HepG2 (cell line): ENCODE measurements around the gene SSH3. TPM values are rescaled to one million over a fixed set of nuclear protein-coding genes. Genes with fewer than 3 reads are reported as not detected.

ENCODE experiments used
- BCL3 ChIP-seq: sonication (generic); formaldehyde crosslinking; IDR thresholded peaks from 2 replicates; pipeline ENCODE4 v1.5.1; 2020; ENCODE audit warnings: mild to moderate bottlenecking, missing genetic modification reagents, moderate library complexity
- FOXC1 ChIP-seq: sonication (generic); formaldehyde crosslinking; IDR thresholded peaks from 2 replicates; pipeline ENCODE4 v1.8.0; 2022; ENCODE audit warnings: mild to moderate bottlenecking, missing genetic modification reagents, borderline replicate concordance
- GFI1 ChIP-seq: sonication (generic); formaldehyde crosslinking; IDR thresholded peaks from 2 replicates; pipeline ENCODE4 v1.5.0; 2020; ENCODE audit warnings: missing genetic modification reagents, mild to moderate bottlenecking, borderline replicate concordance
- MBD4 ChIP-seq: IDR thresholded peaks from 2 replicates; pipeline ENCODE4 v1.6.1; 2012; ENCODE audit warnings: low read length, inconsistent platforms, borderline replicate concordance
- MEF2D ChIP-seq: sonication (generic); formaldehyde crosslinking; IDR thresholded peaks from 2 replicates; pipeline ENCODE4 v1.5.1; 2020; ENCODE audit warnings: mild to moderate bottlenecking, missing genetic modification reagents
- MIER2 ChIP-seq: IDR thresholded peaks from 2 replicates; pipeline ENCODE4 v1.6.1; 2016; ENCODE audit warnings: missing biosample characterization, missing genetic modification reagents
- MLX ChIP-seq: IDR thresholded peaks from 2 replicates; pipeline ENCODE4 v1.6.1; 2016
- MXI1 ChIP-seq: IDR thresholded peaks from 3 replicates; pipeline ENCODE4 v1.6.1; 2012; ENCODE audit warnings: low read depth, low read length, inconsistent platforms, borderline replicate concordance
- NCOA5 ChIP-seq: sonication (generic); formaldehyde crosslinking; IDR thresholded peaks from 2 replicates; pipeline ENCODE4 v1.4.0; 2020; ENCODE audit warnings: missing genetic modification reagents
- PHF21A ChIP-seq: sonication (generic); formaldehyde crosslinking; IDR thresholded peaks from 2 replicates; pipeline ENCODE4 v1.5.0; 2020; ENCODE audit warnings: mild to moderate bottlenecking, missing genetic modification reagents
- TFE3 ChIP-seq: IDR thresholded peaks from 2 replicates; pipeline ENCODE4 v1.6.1; 2016
- ZNF556 ChIP-seq: sonication (generic); formaldehyde crosslinking; IDR thresholded peaks from 2 replicates; pipeline ENCODE4 v1.4.0; 2020; ENCODE audit warnings: mild to moderate bottlenecking, missing genetic modification reagents, borderline replicate concordance
- polyA plus RNA-seq, 8 experiments: library from polyadenylated mRNA; depleted of rRNA in 3 of 8; stranded (reverse) in 7 of 8; unstranded in 1 of 8; fragments of >200 nt; fragmentation: Illumina TruSeq in 4 of 8; extraction: Trizol in 4 of 8; gene quantifications; 2 replicates each; pipeline versions ENCODE4 v1.2.1 to v1.2.3, GENCODE V29; 2011 to 2016; ENCODE audit warnings: low read depth in 4 of 8, missing spikeins in 1 of 8, mixed read lengths in 1 of 8; ENCODE audit not compliant: insufficient read depth in 1 of 8
- total RNA-seq, 5 experiments: library from RNA; depleted of rRNA; stranded (reverse); fragments of >200 nt; fragmentation: Illumina TruSeq; extraction: Trizol; gene quantifications; 2 replicates each; pipeline ENCODE4 v1.2.3, GENCODE V29; 2016; ENCODE audit warnings: low read depth in 1 of 5
- TF ChIP-seq, protein P1 (sequence below): sonication (generic); formaldehyde crosslinking; IDR thresholded peaks from 2 replicates; pipeline ENCODE4 v1.5.0; 2020; ENCODE audit warnings: mild to moderate bottlenecking, missing genetic modification reagents, borderline replicate concordance
- TF ChIP-seq, protein P2 (sequence below): sonication (generic); formaldehyde crosslinking; IDR thresholded peaks from 2 replicates; pipeline ENCODE4 v1.4.0; 2020; ENCODE audit warnings: missing genetic modification reagents
- TF ChIP-seq, protein P3 (sequence below): sonication (generic); formaldehyde crosslinking; IDR thresholded peaks from 2 replicates; pipeline ENCODE4 v1.4.0; 2020; ENCODE audit warnings: missing genetic modification reagents

SSH3 gene
- total and polyA plus RNA-seq, 2 of the 13 experiments (the other 11 are each of a cell fraction or from before 2014, with no cell fraction given): 12.4 to 18.8 TPM

GRCh38 chr11:67288452-67289225 lies 14.7 kb upstream of the SSH3 start (continued):
- TF ChIP-seq, protein P1, sequence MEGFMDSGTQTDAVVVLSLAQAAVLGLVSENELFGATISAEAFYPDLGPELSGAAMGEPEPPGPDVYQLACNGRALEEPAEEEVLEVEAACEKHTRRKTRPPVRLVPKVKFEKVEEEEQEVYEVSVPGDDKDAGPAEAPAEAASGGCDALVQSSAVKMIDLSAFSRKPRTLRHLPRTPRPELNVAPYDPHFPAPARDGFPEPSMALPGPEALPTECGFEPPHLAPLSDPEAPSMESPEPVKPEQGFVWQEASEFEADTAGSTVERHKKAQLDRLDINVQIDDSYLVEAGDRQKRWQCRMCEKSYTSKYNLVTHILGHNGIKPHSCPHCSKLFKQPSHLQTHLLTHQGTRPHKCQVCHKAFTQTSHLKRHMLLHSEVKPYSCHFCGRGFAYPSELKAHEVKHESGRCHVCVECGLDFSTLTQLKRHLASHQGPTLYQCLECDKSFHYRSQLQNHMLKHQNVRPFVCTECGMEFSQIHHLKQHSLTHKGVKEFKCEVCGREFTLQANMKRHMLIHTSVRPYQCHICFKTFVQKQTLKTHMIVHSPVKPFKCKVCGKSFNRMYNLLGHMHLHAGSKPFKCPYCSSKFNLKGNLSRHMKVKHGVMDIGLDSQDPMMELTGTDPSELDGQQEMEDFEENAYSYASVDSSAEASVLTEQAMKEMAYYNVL: peak; percentile 57; the same call in 1 of the 2 replicates
- TF ChIP-seq MEF2D (no peak), TFE3 (CRISPR knock-in tag) (peak; percentile 39; the same call in 1 of the 2 replicates), NCOA5 (no peak; the same call in none of the 2 replicates), MLX (CRISPR knock-in tag) (peak; percentile 36), GFI1 (CRISPR knock-in tag) (peak; percentile 65), ZNF556 (CRISPR knock-in tag) (peak; percentile 64; the same call in 1 of the 2 replicates), FOXC1 (CRISPR knock-in tag) (peak; percentile 81; the same call in 1 of the 2 replicates), BCL3 (CRISPR knock-in tag) (peak; percentile 78; the same call in 1 of the 2 replicates), MIER2 (CRISPR knock-in tag) (no peak; the same call in 1 of the 2 replicates), MBD4 (no peak), MXI1 (peak; percentile 66; the same call in 2 of the 3 replicates), PHF21A (peak; percentile 62)
- TF ChIP-seq, protein P2, sequence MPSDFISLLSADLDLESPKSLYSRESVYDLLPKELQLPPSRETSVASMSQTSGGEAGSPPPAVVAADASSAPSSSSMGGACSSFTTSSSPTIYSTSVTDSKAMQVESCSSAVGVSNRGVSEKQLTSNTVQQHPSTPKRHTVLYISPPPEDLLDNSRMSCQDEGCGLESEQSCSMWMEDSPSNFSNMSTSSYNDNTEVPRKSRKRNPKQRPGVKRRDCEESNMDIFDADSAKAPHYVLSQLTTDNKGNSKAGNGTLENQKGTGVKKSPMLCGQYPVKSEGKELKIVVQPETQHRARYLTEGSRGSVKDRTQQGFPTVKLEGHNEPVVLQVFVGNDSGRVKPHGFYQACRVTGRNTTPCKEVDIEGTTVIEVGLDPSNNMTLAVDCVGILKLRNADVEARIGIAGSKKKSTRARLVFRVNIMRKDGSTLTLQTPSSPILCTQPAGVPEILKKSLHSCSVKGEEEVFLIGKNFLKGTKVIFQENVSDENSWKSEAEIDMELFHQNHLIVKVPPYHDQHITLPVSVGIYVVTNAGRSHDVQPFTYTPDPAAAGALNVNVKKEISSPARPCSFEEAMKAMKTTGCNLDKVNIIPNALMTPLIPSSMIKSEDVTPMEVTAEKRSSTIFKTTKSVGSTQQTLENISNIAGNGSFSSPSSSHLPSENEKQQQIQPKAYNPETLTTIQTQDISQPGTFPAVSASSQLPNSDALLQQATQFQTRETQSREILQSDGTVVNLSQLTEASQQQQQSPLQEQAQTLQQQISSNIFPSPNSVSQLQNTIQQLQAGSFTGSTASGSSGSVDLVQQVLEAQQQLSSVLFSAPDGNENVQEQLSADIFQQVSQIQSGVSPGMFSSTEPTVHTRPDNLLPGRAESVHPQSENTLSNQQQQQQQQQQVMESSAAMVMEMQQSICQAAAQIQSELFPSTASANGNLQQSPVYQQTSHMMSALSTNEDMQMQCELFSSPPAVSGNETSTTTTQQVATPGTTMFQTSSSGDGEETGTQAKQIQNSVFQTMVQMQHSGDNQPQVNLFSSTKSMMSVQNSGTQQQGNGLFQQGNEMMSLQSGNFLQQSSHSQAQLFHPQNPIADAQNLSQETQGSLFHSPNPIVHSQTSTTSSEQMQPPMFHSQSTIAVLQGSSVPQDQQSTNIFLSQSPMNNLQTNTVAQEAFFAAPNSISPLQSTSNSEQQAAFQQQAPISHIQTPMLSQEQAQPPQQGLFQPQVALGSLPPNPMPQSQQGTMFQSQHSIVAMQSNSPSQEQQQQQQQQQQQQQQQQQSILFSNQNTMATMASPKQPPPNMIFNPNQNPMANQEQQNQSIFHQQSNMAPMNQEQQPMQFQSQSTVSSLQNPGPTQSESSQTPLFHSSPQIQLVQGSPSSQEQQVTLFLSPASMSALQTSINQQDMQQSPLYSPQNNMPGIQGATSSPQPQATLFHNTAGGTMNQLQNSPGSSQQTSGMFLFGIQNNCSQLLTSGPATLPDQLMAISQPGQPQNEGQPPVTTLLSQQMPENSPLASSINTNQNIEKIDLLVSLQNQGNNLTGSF (CRISPR knock-in tag): peak; percentile 9; the same call in 1 of the 2 replicates
- TF ChIP-seq, protein P3, sequence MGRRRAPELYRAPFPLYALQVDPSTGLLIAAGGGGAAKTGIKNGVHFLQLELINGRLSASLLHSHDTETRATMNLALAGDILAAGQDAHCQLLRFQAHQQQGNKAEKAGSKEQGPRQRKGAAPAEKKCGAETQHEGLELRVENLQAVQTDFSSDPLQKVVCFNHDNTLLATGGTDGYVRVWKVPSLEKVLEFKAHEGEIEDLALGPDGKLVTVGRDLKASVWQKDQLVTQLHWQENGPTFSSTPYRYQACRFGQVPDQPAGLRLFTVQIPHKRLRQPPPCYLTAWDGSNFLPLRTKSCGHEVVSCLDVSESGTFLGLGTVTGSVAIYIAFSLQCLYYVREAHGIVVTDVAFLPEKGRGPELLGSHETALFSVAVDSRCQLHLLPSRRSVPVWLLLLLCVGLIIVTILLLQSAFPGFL: peak; percentile 89
